ENCODE results near the gene ASGR2. TPM values are rescaled to one million over a fixed set of nuclear protein-coding genes. Genes with fewer than 3 reads are reported as not detected.

The ASGR2 gene
- total RNA-seq, 4 donors from 2014 or later = 0.66 to 1.4 (median 1.3) TPM; not detected in 1

GRCh38 chr17:7068268-7068667 lies 46.4 kb downstream of the ASGR2 start:
- no peak for TF ChIP-seq CTCF (IDR thresholded peaks at IDR 0.05; ENCODE audit: low read depth)

GRCh38 chr17:7067198-7067597 lies 47.4 kb downstream of the ASGR2 start:
- no peak for TF ChIP-seq CTCF (IDR thresholded peaks at IDR 0.05; ENCODE audit: low read depth)

GRCh38 chr17:7064261-7064660 lies 50.4 kb downstream of the ASGR2 start:
- no peak for TF ChIP-seq CTCF (IDR thresholded peaks at IDR 0.05; ENCODE audit: low read depth)

GRCh38 chr17:7063518-7064094 lies 51.0 kb downstream of the ASGR2 start:
- TF ChIP-seq CTCF (IDR thresholded peaks at IDR 0.05; ENCODE audit: low read depth) = no peak

- no peak for TF ChIP-seq CTCF (IDR thresholded peaks at IDR 0.05; ENCODE audit: low read depth)
These were observed 54.3 kb downstream of the ASGR2 start for GRCh38 chr17:7060165-7060891.

GRCh38 chr17:7058831-7059447 lies 55.7 kb downstream of the ASGR2 start:
- no peak for TF ChIP-seq CTCF (IDR thresholded peaks at IDR 0.05; ENCODE audit: low read depth)

- no peak for TF ChIP-seq CTCF (IDR thresholded peaks at IDR 0.05; ENCODE audit: low read depth)
These were observed 58.2 kb downstream of the ASGR2 start for GRCh38 chr17:7056386-7056785.
